Pons (tissue), 1 donor: Measurements from ENCODE around the gene TSKU.
A peak's percentile ranks its signal among the peaks of the same experiment; 100 is the strongest.
"Not testable (repeated sequence)": the region's sequence is repeated elsewhere in the genome, so short reads cannot be mapped to it uniquely, and the experiment has no call there.

Source experiments
- DNase-seq: peaks from one replicate; pipeline ENCODE4 v3.0.0-alpha.2; 2016; ENCODE audit warnings: low spot score

Gene TSKU

DNA sequence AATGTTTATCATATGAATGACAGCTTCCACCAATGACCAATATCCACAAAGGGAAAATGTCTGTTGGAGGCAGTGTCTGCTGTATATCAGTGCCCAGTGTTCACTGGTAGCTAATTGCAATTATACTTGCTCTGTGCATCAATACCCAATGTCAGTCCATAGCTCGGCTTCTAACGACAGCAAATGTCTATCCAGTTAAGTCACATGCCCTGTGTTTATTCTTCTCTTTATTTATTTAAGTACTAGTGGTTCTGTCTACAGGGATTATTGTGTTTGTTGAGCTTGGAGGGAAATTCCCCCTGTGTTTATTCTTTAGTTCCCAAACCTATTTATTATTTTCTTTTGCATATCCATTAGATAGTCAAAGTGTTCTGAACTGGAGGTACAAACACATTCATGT, 18.6 kb downstream of the TSKU start:
- no peak for DNase-seq

DNA sequence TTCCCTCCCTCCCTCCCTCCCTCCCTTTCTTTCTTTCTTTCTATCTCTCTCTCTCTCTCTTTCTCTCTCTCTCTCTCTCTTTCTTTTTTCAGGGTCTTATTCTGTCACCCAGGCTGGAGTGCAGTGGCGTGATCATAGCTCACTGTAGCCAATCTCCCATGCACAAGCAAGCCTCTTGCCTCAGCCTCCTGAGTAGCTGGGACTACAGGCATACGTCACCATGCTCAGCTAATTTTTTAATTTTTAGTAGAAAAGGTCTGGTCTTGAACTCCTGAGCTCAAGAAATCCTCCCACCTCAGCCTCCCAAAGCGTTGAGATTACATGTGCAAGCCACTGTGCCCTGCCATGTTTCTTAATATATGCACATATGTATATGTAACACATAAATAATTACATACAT, 19.0 kb downstream of the TSKU start:
- no peak for DNase-seq

DNA sequence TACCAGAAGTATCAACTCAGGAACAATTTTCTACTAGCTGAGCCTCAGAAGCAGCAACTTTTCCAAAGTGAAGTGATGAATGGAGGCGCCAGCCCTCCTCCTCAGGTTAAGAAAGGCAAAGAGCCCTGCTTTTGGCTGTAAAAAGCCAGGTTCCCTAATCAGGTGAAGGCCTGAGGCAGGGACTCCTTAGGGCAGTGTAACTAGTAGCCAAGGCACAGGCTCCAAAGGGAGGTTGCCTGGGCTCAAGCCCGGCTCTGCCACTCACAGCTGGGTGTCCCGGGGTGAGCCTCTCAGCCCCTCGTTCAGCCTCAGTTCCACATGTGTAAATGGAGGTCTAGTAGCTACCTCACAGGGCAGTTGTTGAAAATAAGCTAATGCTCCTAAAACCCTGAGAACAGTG, 19.5 kb downstream of the TSKU start:
- DNase-seq = no peak

DNA sequence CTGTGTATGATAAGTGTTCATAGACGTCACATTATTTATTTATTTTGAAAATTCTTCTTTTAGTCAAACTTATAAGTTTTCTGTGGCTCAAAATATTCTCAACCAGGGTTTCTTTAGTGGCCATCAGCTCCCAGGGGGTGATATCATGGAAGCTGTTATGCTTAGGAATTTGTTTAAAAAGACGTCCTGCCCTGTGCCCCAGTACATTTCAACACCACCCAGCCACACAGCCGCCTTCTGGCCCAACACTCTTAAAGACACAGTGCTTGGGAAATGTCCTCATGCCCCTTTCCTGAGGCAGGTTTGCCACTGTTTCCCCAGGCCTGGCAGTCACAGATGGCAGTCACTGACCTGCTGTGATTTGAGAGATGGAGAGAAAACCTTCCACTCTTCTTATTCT, 19.9 kb downstream of the TSKU start:
- DNase-seq = no peak

DNA sequence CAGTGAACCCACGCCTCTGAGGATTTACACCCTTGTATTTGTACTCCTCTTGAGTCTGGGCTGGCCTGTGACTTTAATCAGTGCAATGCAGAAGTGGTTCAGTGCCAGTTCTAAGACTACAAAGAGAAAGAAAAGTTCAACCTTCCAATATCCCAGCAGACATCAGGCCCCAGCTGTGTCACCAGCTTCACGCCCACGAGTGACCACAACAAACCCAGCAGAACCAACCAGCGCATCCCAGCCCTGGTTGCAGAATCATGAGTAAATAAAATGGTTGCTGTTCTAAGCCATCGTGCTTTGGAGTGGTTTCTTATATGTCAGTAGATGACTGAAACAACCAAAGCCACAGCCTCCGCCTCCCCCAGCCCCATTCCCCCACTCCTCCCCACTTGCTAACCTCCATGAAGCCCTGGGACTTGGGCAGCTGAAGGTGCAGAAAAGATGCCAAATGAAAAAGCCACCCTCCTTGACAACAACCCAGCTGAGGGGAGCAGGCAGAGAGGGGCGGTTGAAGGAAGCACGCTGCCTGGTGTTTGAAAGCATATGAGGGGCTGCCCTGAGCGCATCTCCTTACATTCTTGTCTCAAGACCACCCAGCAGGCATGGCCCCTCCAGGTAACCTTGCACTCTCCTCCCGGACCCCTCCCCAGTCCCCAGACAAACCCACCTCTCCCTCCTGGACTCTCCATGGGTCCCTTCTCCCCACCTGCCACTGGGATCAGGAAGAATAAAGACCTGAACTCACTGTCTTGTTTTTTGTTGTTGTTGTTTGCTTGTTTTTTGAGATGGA, 20.9 kb downstream of the TSKU start:
- DNase-seq = no peak

DNA sequence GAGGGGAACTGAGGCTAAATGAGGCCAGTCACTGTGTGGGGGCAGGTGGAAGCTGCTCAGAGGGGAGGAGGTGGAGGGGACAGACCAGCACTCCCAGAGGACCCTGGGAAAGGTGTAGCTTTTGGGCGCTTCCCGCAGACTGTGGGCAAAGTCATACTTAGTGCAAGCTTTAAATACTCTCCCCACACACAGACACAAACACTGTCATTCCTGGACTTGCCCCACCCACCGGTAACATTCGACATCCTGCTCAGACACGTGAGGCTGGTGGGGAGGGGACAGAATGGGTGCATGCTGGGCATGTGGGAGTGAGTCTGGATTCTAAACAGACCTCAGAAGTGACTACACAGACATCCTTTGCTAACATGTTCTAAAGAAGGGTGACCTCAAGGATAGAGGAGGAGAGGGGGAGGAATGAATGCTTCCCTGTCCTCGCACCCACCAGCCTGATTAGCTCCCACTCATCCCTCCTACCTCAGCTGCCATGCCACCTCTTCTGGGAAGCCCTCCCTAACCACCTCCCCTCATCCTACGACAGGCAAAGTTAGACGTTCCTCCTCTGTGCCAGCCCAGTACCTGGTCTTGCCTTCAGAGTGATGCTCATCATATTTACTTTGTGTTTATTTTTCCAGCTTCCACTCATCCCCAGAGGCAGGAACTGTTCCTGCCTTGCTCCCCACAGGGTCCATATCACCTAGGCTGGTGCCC, 22.2 kb downstream of the TSKU start:
- no peak for DNase-seq

DNA sequence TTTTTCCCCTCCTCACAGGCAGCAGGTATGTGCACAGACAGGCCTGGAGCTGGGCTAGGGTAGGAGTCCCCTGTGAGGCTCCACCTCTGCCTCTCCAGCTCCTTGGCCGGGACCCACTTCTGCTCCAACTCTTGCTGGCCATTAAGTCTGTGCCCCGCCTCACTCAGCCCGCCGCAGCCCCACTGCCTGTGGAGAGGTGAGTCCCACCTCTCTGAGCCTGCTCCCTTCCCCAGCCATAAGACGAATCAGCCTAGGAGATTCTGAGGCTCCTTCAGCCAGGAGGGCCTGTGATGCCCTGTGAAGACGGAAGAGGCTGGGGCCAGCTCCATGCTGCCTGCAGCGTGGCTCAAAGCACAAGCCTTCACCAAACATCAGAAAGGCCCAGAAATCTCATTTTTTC, 23.0 kb downstream of the TSKU start:
- no peak for DNase-seq

DNA sequence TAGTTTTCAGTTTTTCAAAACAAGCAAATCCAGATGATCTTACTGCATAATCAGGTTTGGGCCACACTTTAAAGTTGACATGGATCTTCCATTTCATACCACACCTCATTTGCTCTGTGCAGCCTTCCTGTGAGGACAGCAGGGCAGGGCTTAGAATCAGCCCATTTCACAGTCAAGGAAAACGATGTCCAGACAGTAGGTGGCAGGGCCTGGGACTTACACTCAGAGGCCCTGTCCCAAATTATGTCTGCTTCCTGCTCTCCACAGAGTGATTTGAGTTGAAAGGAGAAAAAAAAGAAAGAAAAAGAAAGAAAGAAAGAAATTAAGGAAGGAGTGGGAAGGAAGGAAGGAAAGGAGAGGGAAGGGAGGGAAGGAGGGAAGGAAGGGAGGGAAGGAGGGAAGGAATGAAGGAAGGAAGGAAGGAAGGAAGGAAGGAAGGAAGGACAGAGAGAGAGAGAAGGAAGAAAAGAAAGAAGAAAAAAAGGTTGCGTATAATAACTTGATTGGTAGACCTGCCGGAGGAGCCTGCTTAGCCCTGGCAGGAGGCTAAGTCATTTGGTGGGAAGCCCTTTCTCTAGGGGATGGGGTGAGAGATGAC, 23.6 kb downstream of the TSKU start:
- no peak for DNase-seq

DNA sequence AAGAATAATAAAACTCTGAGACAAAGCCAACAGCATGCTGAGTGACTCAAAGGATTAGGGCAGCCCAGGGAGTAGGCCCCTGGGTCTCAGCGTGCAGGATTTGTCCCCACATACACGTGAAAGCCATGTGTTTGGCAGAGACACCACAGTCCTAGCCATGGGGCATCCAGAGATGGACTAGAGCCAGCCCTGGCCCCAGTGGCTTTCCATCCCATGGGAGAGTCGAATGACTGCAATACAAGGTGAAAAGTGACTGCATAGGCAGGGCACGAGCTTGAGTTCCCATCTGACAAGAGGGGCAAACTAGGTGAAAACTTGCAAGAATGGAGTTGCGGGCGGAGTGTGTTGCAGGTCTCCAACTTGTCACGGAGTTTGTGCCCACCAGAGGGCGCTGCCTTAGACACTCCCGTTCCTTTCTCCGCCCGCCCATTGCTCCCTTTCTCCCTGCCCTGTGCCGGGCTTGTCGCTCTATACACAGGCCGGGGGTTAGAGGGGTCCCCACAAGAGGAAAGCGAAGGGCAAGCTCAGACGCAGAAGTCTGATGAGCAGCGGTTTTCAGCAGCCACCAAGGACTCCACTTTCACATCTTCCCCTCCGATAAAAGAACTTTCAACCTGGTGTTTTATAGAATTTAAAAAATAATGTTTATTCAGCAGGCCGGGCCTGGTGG, 24.2 kb downstream of the TSKU start:
- DNase-seq = peak; percentile 71

DNA sequence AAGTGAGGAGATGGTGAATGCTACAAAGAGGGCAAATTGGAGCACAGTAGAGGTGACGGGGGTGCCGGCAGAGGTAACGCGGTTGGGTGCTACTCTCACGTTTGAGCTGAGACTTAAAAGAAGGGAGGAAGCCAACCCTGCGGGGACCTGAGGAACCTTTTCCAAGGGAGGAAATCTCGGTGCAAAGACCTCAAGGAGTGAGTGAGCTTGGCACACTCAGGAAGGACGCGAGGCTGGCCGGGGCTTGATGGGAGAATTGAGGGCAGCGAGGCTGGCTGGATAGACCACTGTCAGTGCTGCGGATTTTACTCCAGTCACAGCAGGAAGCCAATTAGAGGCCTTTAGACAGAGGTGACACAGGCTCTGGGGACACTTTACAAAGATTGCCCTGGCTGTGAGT, 25.0 kb downstream of the TSKU start:
- DNase-seq = no peak

DNA sequence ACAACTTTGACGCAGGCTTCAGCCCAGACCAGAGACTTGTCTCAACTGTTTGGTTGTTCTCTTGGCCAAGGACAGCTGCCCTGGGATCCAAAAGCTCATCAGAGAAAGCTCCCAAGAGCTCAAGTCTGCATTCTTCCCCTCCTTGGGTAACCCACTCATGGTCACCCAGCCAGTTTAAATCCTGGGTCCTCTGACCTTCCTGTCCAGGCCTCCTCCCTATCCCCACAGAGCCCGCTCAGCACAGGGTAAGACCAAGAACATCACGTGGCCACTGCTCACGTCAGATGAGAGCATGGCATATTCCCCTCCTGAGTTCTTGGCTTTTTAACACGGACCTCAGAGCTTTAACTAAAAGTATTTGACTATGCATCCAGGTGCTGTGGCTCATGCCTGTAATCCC, 25.8 kb downstream of the TSKU start:
- no peak for DNase-seq

DNA sequence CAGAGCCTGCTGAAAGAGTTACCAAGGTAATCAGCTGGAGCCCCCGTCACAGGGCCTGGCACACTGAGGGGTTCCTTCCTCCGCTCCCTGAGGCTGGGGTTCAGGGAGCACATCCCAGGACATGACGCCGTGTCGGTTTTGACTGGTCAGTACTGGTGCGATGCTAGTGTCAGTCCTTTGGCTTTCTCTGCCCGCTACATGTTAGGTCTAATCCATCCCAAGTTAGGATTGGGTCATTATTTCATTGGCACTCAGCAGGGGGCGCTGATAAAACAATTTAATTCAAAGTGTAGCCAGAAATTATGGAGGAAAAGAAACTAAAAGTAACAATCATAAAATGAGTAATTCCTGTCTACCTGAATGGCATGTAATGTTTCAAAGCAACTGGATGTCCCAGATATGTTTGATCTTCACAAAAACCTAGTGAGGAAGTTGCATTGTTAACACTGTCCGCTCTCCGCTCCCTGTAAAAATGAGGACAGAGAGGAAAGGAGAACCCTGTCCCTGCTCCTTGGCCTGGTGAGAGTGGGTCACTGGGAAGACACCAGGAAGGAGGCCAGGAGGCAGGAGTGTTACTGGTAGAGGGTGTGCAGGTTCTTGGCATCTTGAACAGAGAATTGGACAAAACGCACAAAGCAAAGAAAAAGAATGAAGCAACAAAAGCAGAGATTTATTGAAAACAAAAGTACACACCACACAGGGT, 27.1 kb downstream of the TSKU start:
- peak; percentile 54 for DNase-seq

DNA sequence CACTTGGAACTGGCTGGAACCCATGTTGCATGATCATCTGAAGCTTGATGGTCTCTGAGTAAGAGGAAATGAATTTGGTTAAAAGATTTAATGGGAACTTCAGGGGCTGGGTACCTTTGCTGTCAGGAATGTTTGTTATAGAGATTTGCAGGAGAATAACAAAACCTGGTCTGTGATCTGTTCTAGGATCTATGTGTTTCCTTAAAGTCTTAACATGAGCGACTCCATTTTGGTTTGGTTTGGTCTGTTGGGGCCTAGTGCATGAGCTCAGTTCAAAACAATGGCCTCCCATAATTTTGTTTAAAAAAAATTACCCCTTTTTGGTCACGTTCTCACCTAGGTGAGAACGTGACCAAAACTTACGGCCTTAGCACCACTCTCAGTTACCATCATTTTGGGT, 28.1 kb downstream of the TSKU start:
- no peak for DNase-seq

DNA sequence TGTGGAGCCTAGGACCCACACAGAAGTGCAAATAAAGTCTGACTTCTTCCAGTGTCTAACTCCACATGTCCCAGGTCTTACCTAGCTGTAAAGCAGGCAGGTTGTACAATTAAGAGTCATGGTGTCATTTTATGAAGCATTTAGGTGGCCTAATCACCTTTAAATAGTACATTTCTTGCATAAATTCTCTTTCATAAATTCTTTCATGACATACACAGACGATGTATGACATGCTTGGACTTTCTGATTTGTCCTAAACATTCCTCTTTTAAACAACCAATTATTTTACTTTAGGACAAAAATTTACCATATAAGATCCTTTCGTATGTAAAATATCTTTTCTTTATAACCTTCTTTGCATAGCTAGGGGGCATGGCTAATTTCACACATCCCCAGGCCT, 31.3 kb downstream of the TSKU start:
- no peak for DNase-seq

DNA sequence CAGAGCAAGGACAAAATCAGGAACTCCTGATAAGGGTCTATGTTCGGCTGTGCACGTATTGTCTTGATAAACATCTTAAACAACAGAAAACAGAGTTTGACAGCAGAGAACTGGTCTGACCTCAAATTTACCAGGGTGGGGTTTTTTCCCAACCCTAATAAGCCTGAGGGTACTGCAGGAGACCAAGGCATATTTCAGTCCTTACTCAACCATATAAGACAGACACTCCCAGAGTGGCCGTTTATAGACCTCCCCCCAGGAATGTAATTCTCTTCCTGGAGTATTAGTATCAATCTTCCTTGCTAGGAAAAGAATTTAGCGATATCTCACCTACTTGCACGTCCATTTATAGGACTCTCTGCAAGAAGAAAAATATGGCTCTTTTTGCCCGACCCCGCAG, 32.5 kb downstream of the TSKU start:
- DNase-seq = not testable (repeated sequence)

DNA sequence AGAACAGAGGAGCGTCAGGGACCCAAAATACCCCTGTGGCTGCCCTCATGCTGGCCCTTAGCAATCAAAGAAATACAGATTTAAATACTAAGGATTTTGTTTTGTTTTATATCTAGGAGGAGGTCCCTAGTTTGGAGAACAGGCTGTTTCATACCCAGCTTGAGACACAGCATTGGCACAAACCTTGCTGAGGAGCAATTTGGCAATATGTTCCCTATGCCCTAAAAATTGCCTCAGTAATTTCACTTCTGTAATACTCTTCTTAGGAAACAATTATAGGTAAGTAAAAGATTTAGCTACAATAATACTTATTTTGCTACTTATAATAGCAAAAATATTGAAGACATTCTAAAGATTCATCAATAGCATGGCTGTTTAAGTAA, 37.0 kb downstream of the TSKU start:
- no peak for DNase-seq

DNA sequence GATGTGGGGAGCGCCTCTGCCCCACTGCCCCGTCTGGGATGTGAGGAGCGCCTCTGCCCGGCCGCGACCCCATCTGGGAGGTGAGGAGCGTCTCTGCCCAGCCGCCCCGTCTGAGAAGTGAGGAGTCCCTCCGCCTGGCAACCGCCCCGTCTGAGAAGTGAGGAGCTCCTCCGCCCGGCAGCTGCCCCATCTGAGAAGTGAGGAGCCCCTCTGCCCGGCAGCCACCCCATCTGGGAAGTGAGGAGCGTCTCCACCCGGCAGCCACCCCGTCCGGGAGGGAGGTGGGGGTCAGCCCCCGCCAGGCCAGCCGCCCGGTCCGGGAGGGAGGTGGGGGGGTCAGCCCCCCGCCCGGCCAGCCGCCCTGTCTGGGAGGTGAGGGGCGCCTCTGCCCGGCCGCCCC, 38.2 kb downstream of the TSKU start:
- not testable (repeated sequence) for DNase-seq

DNA sequence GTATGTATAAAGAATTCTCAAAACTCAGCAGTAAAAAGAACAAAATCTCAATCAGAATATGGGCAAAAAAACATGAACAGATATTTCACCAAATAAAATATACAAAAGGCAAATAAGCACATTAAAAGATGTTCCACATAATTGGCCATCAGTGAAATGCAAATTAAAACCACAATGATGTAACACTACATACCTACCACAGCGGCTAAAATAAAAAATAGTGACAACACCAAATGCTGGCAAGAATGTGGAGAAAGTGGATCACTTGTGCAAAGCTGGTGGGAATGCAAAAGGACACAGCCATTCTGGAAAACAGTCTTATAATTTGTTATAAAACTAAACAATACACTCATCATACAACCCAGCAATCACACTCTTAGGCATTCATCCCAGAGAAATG, 39.2 kb downstream of the TSKU start:
- DNase-seq = no peak

DNA sequence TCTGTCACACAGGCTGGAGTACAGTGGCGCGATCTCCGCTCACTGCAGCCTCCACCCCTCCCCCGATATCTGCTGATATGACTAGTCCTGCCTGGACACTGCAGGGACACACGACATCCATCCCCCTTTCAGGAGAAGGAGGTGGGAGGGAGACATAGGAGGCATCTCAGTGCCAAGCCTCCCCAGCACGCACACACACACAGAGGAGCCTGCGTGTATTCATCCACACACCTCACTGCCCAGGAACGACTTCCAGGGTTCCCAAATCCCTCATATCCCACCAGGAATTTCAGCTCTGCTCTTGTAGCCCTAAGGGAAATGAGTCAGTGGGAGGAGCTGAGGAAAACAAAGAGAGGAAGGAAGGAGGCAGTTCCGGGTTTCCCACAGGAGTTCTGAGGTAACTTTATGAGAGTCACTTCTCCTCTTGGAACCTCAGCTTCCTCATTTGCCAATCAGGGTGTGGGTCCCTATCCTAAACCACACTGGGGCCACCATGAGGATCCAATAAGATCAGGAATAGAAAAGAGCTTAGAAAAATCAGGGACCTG, 40.4 kb downstream of the TSKU start:
- no peak for DNase-seq

DNA sequence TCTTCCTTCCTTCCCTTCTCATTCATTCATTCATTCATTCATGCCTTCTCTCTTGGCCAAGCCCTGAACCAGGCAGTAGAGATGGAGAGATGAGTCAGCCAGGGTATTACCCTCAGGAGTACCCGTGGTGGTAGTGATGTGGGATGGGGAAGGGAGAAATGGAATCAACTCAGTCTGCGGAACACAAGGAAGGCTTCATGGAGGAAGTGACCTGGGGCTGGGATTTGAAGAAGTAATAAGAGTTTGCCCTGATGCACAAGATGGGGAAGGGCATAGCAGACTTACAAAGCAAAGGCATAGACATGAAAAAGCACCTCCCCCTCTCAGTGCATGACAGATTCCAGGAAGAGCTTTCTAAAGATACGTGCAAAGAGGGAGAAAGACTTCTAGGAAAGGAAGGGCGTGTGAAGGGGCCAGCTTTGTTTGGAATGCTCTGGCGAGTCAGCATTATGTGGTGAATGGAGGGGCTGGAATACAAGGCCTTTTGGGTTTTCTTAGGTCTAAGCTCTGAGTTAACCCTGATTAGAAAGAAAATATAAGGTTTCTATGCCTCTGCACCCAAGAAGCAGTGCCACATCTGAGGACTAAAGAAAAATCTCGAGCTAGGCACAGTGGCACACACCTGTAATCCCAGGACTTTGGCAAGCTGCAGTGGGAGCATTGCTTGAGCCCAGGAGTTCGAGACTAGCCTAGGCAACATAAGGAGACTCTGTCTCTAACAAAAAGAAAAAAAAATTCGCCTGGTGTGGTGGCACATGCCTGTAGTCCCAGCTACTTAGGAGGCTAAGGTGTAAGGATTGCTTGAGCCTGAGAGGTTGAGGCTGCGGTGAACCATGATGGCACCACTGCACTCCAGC, 41.2 kb downstream of the TSKU start:
- DNase-seq = no peak
